Activated CD4-positive, alpha-beta T cell treated with anti-CD3 and anti-CD28 coated beads, Interleukin-2, amount 50 U/mL, for 16 hours (primary cell): ENCODE measurements around the gene ELFN1.

Experiments
- DNase-seq: peaks from one replicate; pipeline ENCODE4 v3.0.0-alpha.2; 2020

Gene ELFN1

DNA sequence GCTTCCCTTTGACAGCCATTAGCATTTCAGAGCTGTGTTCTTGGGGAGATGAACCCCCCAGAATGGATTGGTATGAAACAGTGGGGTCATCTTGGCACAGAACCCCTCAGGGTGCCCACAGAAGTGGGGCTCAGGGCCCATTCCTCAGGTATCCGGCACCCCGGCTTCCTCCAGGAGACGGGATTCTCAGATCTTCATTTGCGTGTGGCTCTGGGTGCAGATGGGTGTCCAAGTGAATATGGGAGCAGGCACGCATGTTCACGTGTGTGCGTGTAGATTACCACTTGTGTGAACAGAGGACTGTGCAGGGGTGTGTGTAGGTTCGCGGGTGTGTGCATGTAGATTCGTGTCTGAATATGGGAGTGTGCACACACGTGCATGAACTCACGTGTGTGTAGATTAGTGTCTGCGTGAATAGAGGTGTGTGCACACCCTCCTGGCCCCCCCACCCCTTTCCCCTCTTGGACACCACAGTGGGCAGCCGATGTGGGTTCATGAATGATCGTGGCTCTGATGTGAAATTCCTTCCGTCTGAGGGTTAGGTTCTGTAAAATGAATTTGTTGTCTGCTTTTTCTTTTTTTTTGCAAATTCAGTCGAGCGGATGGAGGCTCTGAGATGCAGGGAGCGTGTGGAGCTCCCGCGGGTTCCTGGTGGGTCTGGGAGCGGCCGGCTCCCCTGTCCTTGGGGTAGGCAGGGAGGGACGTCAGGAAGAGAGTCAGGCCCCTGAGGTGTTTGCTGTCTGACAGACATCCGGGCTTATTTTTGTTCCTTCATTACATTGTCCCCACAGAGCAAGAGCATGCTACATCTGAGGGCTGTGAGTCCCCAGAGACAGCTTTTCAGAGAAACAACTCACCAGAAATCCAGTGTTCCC lies 7.4 kb downstream of the ELFN1 start:
- DNase-seq, result no peak

DNA sequence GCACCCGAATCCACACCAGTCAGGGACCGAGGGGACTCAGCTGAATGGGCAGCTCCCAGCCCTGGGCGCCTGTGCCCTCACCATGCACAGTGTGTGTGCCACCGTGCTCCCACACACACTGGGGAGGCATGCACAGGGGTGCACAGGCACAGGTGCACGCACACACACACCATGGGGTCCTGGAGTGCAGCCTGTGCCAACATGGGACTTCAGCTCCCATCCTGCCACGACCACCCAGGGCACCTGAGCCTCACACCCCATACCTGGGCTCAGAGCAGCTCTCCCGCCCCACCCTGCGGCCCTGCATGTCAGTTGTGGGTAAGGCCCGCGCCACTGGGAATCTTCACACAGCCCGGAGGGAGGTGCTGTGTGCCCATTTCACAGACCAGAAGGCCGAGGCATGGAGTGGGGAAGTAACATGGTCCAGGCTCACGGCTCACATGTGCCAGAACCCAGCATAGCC lies 8.0 kb downstream of the ELFN1 start:
- no peak for DNase-seq

GRCh38 chr7:1678571-1679325 lies 8.7 kb downstream of the ELFN1 start:
- DNase-seq, result no peak

DNA sequence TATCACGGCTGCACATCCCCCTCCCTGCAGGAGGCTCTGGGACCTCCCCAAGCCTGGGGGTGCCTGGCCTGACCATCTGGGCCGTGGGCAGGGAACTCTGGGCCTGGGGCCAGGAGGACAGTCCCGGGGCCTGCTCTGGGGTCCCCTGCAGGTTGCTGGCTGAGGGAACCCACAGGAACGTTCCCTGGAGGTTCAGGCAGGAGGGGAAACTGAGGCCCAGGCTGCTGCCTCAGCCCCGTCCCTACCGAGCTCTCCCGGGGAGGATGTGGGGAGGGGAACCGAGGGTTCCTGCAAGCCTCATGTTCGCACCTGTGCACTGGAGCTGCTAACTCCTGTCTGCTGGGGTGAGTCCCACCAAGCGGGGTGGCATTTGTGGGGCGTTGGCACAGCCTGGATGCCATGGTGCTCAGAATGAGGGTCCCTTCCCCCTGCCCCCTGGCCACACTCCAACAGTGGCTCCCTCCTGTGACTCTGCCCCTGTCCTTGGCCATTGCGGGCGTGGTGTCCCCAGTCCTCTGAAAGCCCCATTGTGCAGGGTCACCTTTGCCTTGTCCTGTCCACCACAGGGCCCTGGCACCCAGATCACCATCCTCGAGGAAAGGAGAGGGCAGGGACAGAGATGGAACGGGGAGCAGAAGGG lies 9.4 kb downstream of the ELFN1 start:
- no peak for DNase-seq

DNA sequence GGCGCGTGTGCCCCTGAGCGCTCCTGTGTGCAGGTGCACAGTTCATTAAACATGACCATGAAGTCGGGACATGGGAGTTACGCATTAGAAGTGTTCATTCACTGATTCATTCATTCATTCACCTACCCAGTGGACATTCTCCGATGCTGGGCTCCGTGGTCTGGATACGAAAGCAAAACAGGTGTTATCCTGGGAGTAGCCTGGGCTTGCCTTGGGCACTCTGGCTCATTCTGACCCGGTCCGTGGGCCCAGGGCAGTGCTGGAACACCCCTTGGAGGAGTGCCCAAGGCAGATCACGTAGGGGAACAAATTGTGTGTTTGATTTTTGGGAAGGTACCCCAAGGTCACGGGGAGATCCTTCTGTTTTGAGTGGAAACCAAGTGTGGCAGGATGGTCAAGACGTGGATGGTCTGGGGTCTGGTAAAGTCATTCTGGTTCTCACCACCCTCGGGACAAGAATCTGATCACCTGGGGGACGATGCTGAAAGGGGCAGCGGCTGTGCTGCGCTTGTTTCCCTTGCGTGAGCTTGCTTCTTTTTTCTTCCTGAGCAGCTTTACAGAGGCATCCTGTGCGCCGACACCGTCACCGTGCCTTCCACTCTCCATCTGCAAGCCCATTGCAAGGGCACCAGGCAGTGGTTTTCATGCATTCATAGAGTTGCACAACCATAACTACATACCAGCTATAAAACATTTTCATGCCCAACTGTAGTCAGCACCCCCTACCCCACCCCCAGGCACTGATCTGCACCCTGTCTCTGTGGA lies 10.1 kb downstream of the ELFN1 start:
- DNase-seq, result no peak

DNA sequence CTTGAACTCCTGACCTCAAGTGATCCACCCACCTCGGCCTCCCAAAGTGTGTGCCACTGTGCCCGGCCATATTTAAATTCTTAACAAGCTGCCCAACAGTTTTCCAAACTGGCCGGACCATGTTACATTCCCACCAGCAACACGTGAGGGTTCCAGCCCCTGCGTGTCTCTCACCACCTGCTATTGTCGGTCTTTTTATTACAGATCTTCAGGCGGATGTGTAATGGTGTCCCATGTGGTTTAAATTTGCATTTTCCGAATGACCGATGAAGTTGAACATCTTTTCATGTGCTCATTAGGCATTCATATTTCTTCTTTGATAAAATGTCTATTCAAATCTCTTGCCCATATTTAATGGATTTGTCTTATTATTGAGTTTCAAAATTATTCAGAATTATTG lies 11.5 kb downstream of the ELFN1 start:
- DNase-seq, result no peak

GRCh38 chr7:1685000-1685624 lies 15.0 kb downstream of the ELFN1 start:
- no peak for DNase-seq

DNA sequence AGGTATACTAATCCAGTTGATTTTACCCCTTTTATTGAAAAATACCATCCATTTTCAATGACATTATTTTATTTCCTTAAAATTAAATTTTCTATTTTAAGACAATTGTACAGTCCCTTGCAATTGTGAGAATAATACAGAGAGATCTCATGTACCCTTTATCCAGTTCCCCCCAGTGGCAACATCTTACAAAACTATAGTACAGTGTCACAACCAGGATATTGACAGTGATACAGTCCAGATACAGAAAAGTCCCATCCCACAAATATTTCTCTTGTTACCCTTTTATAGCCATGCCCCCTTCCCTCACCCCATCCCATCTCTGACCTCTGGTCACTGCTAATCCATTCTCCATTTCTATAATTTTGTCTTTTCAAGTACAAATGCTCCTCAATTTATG lies 18.5 kb downstream of the ELFN1 start:
- DNase-seq, result no peak

DNA sequence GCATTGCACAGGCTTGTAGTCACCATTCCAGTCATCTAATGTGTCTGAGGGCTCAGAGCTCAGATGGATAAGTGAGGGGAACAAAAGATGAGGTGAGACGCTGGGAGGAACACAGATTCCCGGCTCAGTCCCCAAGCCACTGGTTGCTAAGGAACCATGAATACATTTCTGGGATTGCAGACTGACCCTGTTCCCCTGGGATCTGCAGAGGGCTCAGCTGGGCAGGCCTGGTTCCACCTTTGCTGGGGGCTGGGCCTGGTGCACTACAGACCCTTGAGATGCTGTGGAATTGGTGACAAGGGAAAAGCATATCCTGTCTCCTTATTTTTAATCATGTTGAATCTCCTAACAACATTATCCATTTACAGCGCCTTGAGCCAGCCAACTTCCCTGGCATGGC lies 19.2 kb downstream of the ELFN1 start:
- no peak for DNase-seq

- no peak for DNase-seq
Observed at GRCh38 chr7:1690359-1690958, 20.4 kb downstream of the ELFN1 start.

- DNase-seq, result no peak
Observed at GRCh38 chr7:1691096-1691495, 21.0 kb downstream of the ELFN1 start.

GRCh38 chr7:1691601-1692514 lies 21.8 kb downstream of the ELFN1 start:
- no peak for DNase-seq

GRCh38 chr7:1692515-1693418 lies 22.7 kb downstream of the ELFN1 start:
- DNase-seq, result no peak

DNA sequence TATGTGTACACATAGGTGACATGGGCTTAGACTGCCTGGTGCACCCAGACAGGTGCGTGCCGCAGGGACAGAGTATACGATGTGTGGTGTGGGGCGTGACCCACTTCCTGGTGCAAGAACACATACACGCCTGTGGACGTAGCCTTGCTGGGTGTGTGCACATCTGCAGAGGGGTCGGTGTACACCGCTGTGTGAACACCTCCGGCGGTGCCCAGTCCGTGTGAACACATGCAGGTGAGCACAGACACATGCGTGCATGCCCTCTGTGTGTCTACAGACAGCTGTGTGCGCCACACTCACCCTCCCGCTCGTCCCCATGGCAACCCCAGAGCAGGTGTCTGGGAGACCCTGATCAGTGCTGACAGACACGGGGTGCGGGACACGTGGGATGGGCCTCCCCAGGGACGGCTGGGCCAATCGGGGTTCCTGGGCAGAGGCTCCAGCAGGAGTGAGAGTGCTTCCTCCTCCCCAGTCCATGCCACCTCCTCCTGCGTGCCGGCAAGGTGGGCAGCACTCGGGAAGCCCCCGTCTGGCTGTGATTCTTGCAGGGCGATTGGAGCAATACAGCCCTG lies 23.4 kb downstream of the ELFN1 start:
- no peak for DNase-seq

DNA sequence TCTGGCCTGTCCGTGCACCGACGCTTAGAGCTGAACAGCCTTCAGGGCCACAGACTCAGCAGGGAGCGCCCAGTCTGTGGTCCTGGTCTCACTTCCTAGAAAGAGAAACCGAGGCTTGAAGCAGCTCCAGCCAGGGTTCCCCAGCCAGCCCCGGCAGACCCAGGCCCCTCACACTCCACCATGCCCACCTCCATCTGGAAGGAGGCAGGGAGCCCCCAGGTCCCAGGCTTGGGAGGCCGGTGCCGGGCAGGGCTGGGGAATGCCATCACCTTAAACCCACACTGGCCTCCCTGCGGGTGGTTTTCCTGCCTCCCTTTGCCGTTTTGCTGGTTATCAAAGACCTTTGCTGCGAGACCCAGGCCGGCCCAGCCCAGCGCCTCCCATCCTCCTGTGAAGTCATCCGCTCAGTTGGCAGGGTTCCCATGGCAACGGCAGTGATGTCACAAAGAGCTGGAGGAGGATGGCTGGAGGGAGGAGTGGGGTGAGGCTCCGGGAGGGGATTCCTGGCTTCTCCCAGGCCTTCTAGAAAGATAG lies 24.0 kb downstream of the ELFN1 start:
- no peak for DNase-seq

DNA sequence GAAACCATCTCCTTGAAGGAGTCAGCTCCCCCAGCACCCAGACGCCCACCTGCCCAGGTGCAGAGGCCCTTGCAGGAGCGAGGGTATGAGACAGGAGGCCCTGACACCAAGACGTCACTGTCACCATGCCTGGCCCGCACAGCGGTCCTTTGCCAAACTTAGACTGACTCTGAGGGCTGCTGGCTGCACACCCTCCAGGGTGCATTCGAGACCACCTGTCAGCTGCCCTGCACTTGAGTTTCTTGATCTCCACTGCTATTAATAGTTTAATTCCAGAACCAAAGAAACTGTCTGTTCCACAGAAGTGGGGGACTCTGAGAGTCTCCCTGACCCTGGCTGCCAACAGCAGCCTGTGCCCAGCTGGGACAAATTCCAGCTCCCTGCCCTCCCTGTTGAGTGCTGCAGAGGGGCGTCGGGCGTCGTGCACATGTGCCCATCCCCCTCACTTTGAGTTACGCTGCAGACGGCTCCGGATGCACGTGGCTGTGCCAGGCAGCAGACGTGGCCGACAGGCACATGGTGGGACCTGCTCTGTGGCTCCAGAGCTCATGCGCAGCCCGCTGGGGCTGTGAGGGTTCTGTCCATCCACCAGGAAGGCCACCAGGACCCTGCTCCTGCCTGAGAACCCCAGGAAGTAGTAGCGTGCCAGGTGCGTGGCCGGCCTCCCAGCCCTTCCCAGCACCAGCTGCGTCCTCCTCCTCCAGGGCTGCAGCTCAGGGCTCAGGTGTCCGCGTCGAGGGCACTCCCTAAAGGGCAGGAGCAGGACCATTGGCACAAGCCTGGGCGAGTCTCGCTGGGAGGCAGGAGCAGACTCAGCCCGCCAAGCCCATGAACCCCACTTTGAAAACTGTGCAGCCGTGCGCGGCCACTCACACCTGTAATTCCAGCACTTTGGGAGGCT lies 24.8 kb downstream of the ELFN1 start:
- DNase-seq, result no peak

- no peak for DNase-seq
Observed at GRCh38 chr7:1695800-1696454, 25.9 kb downstream of the ELFN1 start.
